H9 (cell line): ENCODE measurements around the gene KIF26B. TPM values are rescaled to one million over a fixed set of nuclear protein-coding genes. Genes with fewer than 3 reads are reported as not detected.

Experiments used
- DNase-seq: peaks from one replicate; pipeline ENCODE4 v3.0.0-alpha.2; 2017
- H2AFZ ChIP-seq: one replicate; pipeline ENCODE4 v1.6.1; 2013; ENCODE audit warnings: mild to moderate bottlenecking, low read length, control low read depth, moderate library complexity
- H2AK5ac ChIP-seq: 2 replicates; pipeline ENCODE4 v1.6.1; 2013; ENCODE audit warnings: low read length, control low read depth, mixed read lengths; ENCODE audit not compliant: insufficient read length
- H2BK120ac ChIP-seq: one replicate; pipeline ENCODE4 v1.6.1; 2013; ENCODE audit warnings: low read depth, mild to moderate bottlenecking, low read length, control low read depth, inconsistent platforms; ENCODE audit not compliant: poor library complexity, severe bottlenecking
- H2BK12ac ChIP-seq: 2 replicates; pipeline ENCODE4 v1.6.1; 2013; ENCODE audit warnings: low read length, control low read depth, mixed read lengths, low read depth; ENCODE audit not compliant: insufficient read length
- H2BK15ac ChIP-seq: 2 replicates; pipeline ENCODE4 v1.6.1; 2013; ENCODE audit warnings: low read depth, low read length, control low read depth
- H2BK20ac ChIP-seq: one replicate; pipeline ENCODE4 v1.6.1; 2013; ENCODE audit warnings: low read depth, mild to moderate bottlenecking, low read length, control low read depth, inconsistent platforms; ENCODE audit not compliant: poor library complexity, severe bottlenecking
- H2BK5ac ChIP-seq: 2 replicates; pipeline ENCODE4 v1.6.1; 2013; ENCODE audit warnings: low read length, control low read depth, mixed read lengths; ENCODE audit not compliant: insufficient read length
- H3K14ac ChIP-seq: 2 replicates; pipeline ENCODE4 v1.6.1; 2013; ENCODE audit warnings: low read length, control low read depth; ENCODE audit not compliant: insufficient read depth
- H3K18ac ChIP-seq: 2 replicates; pipeline ENCODE4 v1.6.1; 2013; ENCODE audit warnings: low read depth, mild to moderate bottlenecking, mixed read lengths, low read length, control low read depth; ENCODE audit not compliant: insufficient read length
- H3K23ac ChIP-seq: 2 replicates; pipeline ENCODE4 v1.6.1; 2013; ENCODE audit warnings: low read length, control low read depth, mixed read lengths, low read depth; ENCODE audit not compliant: insufficient read length
- H3K23me2 ChIP-seq: 2 replicates; pipeline ENCODE4 v1.6.1; 2013; ENCODE audit warnings: low read depth, mild to moderate bottlenecking, mixed read lengths, low read length, control low read depth; ENCODE audit not compliant: insufficient read length, poor library complexity, severe bottlenecking
- H3K27ac ChIP-seq: 2 replicates; pipeline ENCODE4 v1.5.1; 2013; ENCODE audit warnings: low read length, control low read depth, mixed read lengths, low read depth; ENCODE audit not compliant: insufficient read length
- H3K27me3 ChIP-seq: 2 replicates; pipeline ENCODE4 v1.6.1; 2013; ENCODE audit warnings: low read length, control low read depth, inconsistent platforms; ENCODE audit not compliant: insufficient read depth
- H3K4ac ChIP-seq: 2 replicates; pipeline ENCODE4 v1.6.1; 2013; ENCODE audit warnings: low read depth, mild to moderate bottlenecking, control low read depth, inconsistent platforms, low read length, moderate library complexity
- H3K4me1 ChIP-seq: 2 replicates; pipeline ENCODE4 v1.6.1; 2013; ENCODE audit warnings: low read length, control low read depth, inconsistent platforms; ENCODE audit not compliant: insufficient read depth
- H3K4me2 ChIP-seq: 2 replicates; pipeline ENCODE4 v1.6.1; 2013; ENCODE audit warnings: low read length, control low read depth, mixed read lengths; ENCODE audit not compliant: insufficient read length, insufficient read depth
- H3K56ac ChIP-seq: 2 replicates; pipeline ENCODE4 v1.6.1; 2013; ENCODE audit warnings: low read depth, mild to moderate bottlenecking, mixed read lengths, low read length, control low read depth; ENCODE audit not compliant: insufficient read length
- H3K79me1 ChIP-seq: 2 replicates; pipeline ENCODE4 v1.6.1; 2013; ENCODE audit warnings: low read depth, mild to moderate bottlenecking, moderate library complexity, low read length, control low read depth, inconsistent platforms; ENCODE audit not compliant: insufficient read depth, poor library complexity, severe bottlenecking
- H3K79me2 ChIP-seq: 2 replicates; pipeline ENCODE4 v1.6.1; 2013; ENCODE audit warnings: low read length, control low read depth, inconsistent platforms; ENCODE audit not compliant: insufficient read depth
- H3K9ac ChIP-seq: 2 replicates; pipeline ENCODE4 v1.6.1; 2013; ENCODE audit warnings: low read length, control low read depth, mixed read lengths; ENCODE audit not compliant: insufficient read length; ENCODE audit errors: extremely low read depth
- H3K9me3 ChIP-seq: one replicate; pipeline ENCODE4 v1.6.1; 2013; ENCODE audit warnings: low read depth, low read length, inconsistent platforms; ENCODE audit not compliant: control insufficient read depth
- H3T11ph ChIP-seq: one replicate; pipeline ENCODE4 v1.6.1; 2013; ENCODE audit warnings: mild to moderate bottlenecking, low read length, control low read depth, inconsistent platforms
- H4K20me1 ChIP-seq: one replicate; pipeline ENCODE4 v1.6.1; 2013; ENCODE audit not compliant: control insufficient read depth, insufficient read length, insufficient read depth
- H4K5ac ChIP-seq: 2 replicates; pipeline ENCODE4 v1.6.1; 2013; ENCODE audit warnings: low read depth, mild to moderate bottlenecking, mixed read lengths, low read length, control low read depth; ENCODE audit not compliant: insufficient read length
- H4K8ac ChIP-seq: replicated peaks from 2 replicates; pipeline ENCODE4 v1.6.1; 2013; ENCODE audit warnings: low read length, control low read depth, mixed read lengths, low read depth; ENCODE audit not compliant: insufficient read length
- H4K91ac ChIP-seq: 2 replicates; pipeline ENCODE4 v1.6.1; 2013; ENCODE audit warnings: low read depth, mild to moderate bottlenecking, moderate library complexity, mixed read lengths, low read length, control low read depth; ENCODE audit not compliant: insufficient read length
- H3K27ac Mint-ChIP-seq, 3 experiments: 2 replicates in 2 of 3; 3 replicates in 1 of 3; pipeline ENCODE4 v1.8.0; 2020 to 2021; ENCODE audit warnings: mixed read lengths in 3 of 3, mild to moderate bottlenecking in 1 of 3, moderate library complexity in 1 of 3
- H3K27me3 Mint-ChIP-seq: 2 replicates; pipeline ENCODE4 v1.8.0; 2021; ENCODE audit warnings: low read depth, mild to moderate bottlenecking, moderate library complexity, mixed read lengths
- H3K36me3 Mint-ChIP-seq, 3 experiments: 2 replicates in 2 of 3; 3 replicates in 1 of 3; pipeline ENCODE4 v1.8.0; 2020 to 2021; ENCODE audit warnings: low read depth in 3 of 3, mixed read lengths in 3 of 3; ENCODE audit not compliant: insufficient read depth in 1 of 3
- H3K4me1 Mint-ChIP-seq, 2 experiments: 2 replicates each; pipeline ENCODE4 v1.8.0; 2020; ENCODE audit warnings: mixed read lengths in 2 of 2
- H3K4me3 Mint-ChIP-seq, 2 experiments: 2 replicates in 1 of 2; 3 replicates in 1 of 2; pipeline ENCODE4 v1.8.0; 2020 to 2021; ENCODE audit warnings: mild to moderate bottlenecking in 2 of 2, mixed read lengths in 2 of 2, moderate library complexity in 1 of 2
- H3K9me3 Mint-ChIP-seq, 2 experiments: 2 replicates in 1 of 2; 3 replicates in 1 of 2; pipeline ENCODE4 v1.8.0; 2020; ENCODE audit warnings: mild to moderate bottlenecking in 2 of 2, mixed read lengths in 2 of 2, moderate library complexity in 1 of 2
- CTCF ChIP-seq: fragments of 200-600 bp; sonication (generic); conservative IDR thresholded peaks from 3 replicates; pipeline ENCODE4 v1.8.0; 2021; ENCODE audit warnings: antibody characterized with exemption, mild to moderate bottlenecking
- WGBS: extraction: QIAGEN DNeasy Blood & Tissue Kit; methylation state at CpG from one replicate; pipeline ENCODE4 v1.1.7; 2013; ENCODE audit warnings: missing lambda C conversion rate, low lambda C conversion rate, mixed read lengths; ENCODE audit not compliant: insufficient read length; ENCODE audit errors: extremely low coverage; 5-methylcytosine and 5-hydroxymethylcytosine counted together
- total RNA-seq: library from RNA; stranded (reverse); gene quantifications from 2 replicates; pipeline ENCODE4 v1.2.1, GENCODE V29; 2021

KIF26B gene
- total RNA-seq, 1 experiment from 2014 or later: 0.13 TPM

GRCh38 chr1:245589906-245590305 lies 435.1 kb downstream of the KIF26B start:
- no peak overlapping the region for H2BK12ac ChIP-seq
- H2BK5ac ChIP-seq: no peak overlapping the region
- no peak overlapping the region for H2BK15ac ChIP-seq
- H2BK120ac ChIP-seq: no peak overlapping the region
- DNase-seq: no peak
- no peak overlapping the region for H3K4me3 Mint-ChIP-seq
- H3K9me3 ChIP-seq: no peaks in the 10 kb centered on the region
- no peak overlapping the region for H2AK5ac ChIP-seq
- no peak overlapping the region for H3K56ac ChIP-seq
- H3K23ac ChIP-seq: no peak overlapping the region
- H3K27me3 ChIP-seq: no peaks in the 10 kb centered on the region
- H2BK20ac ChIP-seq: no peak overlapping the region
- H3T11ph ChIP-seq: no peak overlapping the region
- no peak overlapping the region for H3K4me2 ChIP-seq
- H3K79me2 ChIP-seq: no peaks in the 10 kb centered on the region
- no peak overlapping the region for H3K14ac ChIP-seq
- H3K4me1 ChIP-seq: no peaks in the 10 kb centered on the region
- peaks cover 3% of the 10 kb centered on the region in 2 experiments; a peak in 2 of 5 replicates for H3K9me3 Mint-ChIP-seq
- peaks cover 0 to 6% of the 10 kb centered on the region in 2 experiments; a peak in 3 of 4 replicates for H3K4me1 Mint-ChIP-seq
- H4K5ac ChIP-seq: no peak overlapping the region
- H4K20me1 ChIP-seq: no peaks in the 10 kb centered on the region
- no peak overlapping the region for H3K27ac ChIP-seq
- no peak overlapping the region for H4K8ac ChIP-seq
- no CpG with 5 or more reads among the region's 26 CpGs for WGBS
- no peak overlapping the region for H4K91ac ChIP-seq
- no peak for TF ChIP-seq CTCF
- H3K79me1 ChIP-seq: no peaks in the 10 kb centered on the region
- H3K36me3 Mint-ChIP-seq: no peaks in the 10 kb centered on the region
- H3K27me3 Mint-ChIP-seq: no peaks in the 10 kb centered on the region; the same call in 1 of the 2 replicates
- no peak overlapping the region for H3K9ac ChIP-seq
- H3K23me2 ChIP-seq: no peaks in the 10 kb centered on the region
- no peak overlapping the region for H3K27ac Mint-ChIP-seq
- no peak overlapping the region for H3K18ac ChIP-seq
- no peak overlapping the region for H3K4ac ChIP-seq
- no peak overlapping the region for H2AFZ ChIP-seq
